ENCODE results near the gene SNX33.
"Not testable (repeated sequence)": the region's sequence is repeated elsewhere in the genome, so short reads cannot be mapped to it uniquely, and the experiment has no call there.

The SNX33 gene, protein sequence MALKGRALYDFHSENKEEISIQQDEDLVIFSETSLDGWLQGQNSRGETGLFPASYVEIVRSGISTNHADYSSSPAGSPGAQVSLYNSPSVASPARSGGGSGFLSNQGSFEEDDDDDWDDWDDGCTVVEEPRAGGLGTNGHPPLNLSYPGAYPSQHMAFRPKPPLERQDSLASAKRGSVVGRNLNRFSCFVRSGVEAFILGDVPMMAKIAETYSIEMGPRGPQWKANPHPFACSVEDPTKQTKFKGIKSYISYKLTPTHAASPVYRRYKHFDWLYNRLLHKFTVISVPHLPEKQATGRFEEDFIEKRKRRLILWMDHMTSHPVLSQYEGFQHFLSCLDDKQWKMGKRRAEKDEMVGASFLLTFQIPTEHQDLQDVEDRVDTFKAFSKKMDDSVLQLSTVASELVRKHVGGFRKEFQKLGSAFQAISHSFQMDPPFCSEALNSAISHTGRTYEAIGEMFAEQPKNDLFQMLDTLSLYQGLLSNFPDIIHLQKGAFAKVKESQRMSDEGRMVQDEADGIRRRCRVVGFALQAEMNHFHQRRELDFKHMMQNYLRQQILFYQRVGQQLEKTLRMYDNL

GRCh38 chr15:75647370-75648155, at the start of gene SNX33:
Gene SNX33, plus strand, starts transcription at chr15:75647912. Its CDS starts 1,191 bp downstream, at chr15:75649103.
- DNase-seq, result peak; percentile 65

DNA sequence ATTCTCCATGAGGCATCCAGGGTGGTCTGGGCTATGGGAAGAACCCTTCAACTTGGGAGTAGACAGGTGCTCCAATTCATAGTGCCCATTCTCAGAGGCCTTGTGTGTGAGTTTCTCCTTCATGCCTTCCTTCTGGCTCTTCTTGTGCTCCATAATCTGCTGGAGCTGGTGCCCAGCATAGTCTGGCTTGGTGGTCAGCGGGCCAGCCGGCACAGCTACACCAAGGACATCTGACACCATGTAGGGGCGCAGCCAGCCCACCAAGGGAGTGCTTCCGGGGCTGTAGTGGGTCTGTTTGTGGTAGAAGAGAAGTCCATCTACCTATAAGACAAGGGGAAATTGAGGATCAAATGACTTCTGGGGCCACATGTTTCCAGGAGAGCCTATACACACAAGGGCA, 49.4 kb upstream of the SNX33 start:
- no peak for DNase-seq

DNA sequence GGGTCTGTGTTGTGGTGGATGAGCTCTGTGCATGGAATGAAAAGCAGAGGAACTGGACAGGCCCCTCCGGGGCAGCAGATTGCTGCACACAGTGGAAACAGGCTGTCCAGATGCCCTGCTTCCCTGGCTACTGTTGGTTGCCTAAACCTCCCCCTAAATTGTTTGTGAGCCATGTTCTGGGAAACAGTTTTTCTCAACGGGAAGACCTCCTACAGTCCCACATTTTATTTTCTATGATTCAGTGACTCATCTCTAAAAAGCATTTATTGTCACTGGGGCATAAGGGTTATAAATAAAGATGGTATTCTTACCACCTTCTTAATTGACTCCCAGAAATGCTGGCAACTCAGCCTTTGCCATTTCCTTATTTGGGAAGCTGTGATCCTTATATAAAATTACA, 48.3 kb upstream of the SNX33 start:
- DNase-seq, result no peak

DNA sequence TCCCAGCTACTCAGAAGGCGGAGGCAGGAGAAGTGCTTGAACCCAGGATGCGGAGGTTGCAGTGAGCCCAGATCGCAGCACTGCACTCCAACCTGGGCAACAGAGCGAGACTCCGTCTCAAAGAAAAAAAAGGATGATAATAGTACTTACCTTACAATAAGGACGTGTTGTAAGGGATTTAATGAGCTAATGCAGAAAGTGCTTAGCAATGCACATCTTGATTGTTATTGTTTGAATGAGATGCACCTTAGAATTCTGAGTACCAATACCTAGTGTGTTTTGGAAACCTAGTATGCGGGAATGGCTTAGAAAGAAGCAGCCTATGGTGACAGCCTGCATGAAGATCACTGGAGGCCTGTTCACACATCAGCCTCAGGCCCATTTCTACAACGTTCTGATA, 41.7 kb upstream of the SNX33 start:
- DNase-seq, result no peak

- no peak for DNase-seq
Measured at GRCh38 chr15:75606711-75607699, 40.7 kb upstream of the SNX33 start.

- DNase-seq, result no peak
Measured at GRCh38 chr15:75616766-75617165, 30.9 kb upstream of the SNX33 start.

- DNase-seq, result no peak
Measured at GRCh38 chr15:75620058-75620820, 27.5 kb upstream of the SNX33 start.

GRCh38 chr15:75620841-75621391, 26.8 kb upstream of the SNX33 start:
- no peak for DNase-seq

- DNase-seq, result no peak
Measured at GRCh38 chr15:75622505-75622904, 25.2 kb upstream of the SNX33 start.

- DNase-seq, result peak; percentile 87
Measured at GRCh38 chr15:75625542-75626347, 22.0 kb upstream of the SNX33 start, which contains the start of gene SNUPN. Gene SNUPN, minus strand, starts transcription at chr15:75625725. Its CDS starts 4,674 bp downstream, at chr15:75621051.

GRCh38 chr15:75631935-75632334, 15.8 kb upstream of the SNX33 start:
- no peak for DNase-seq

- not testable (repeated sequence) for DNase-seq
Measured at GRCh38 chr15:75633922-75634321, 13.8 kb upstream of the SNX33 start.

GRCh38 chr15:75636026-75636425, 11.7 kb upstream of the SNX33 start:
- DNase-seq, result no peak

- no peak for DNase-seq
Measured at GRCh38 chr15:75637245-75638009, 10.3 kb upstream of the SNX33 start.

- no peak for DNase-seq
Measured at GRCh38 chr15:75639191-75639708, 8.5 kb upstream of the SNX33 start.

GRCh38 chr15:75639709-75640482, 7.8 kb upstream of the SNX33 start, which contains the start of gene IMP3:
Gene IMP3, minus strand, starts transcription at chr15:75640224. Its CDS starts 56 bp downstream, at chr15:75640168.
- peak; percentile 91 for DNase-seq

- DNase-seq, result no peak
Measured at GRCh38 chr15:75640483-75641178, 7.1 kb upstream of the SNX33 start.

DNA sequence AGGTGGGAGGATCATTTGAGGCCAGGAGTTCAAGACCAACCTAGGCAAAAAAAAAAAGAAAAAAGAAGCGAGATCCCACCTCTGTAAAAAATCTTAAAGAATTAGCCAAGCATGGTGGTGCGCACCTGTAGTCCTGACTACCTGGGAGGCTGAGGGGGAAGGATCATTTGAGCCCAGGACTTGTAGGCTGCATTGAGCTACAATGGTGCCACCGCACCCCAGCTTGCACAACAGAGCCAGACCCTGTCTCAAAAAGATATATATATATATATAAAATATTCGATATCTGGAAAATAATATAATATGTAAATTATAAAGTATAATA, 6.6 kb upstream of the SNX33 start:
- DNase-seq, result no peak
